IMR-90 (cell line): ENCODE data around the gene NTM. TPM values are rescaled to one million over a fixed set of nuclear protein-coding genes. Genes with fewer than 3 reads are reported as not detected.

ENCODE experiments used
- ATAC-seq: fragments of 200-7000 bp; cut with Tn5 transposase; 2 replicates; pipeline ENCODE4 v1.9.1; 2020; ENCODE audit warnings: low read depth, mild to moderate bottlenecking, moderate library complexity
- BruUV-seq: library from RNA; stranded (reverse); fragments of 400-500 nt; replicated peaks from 2 replicates; lab custom pipeline; 2021; lab: Mats Ljungman, UMichigan
- CTCF ChIA-PET: fragments of 300-600 bp; formaldehyde crosslinking; extraction: SDS; loops from one replicate; lab custom pipeline; 2021; ENCODE audit warnings: antibody characterized with exemption; lab: Yijun Ruan, JAX
- POLR2A ChIA-PET: fragments of 300-600 bp; sonication (Branson Sonifier 250); formaldehyde crosslinking; loops from one replicate; lab custom pipeline; 2022; ENCODE audit warnings: antibody characterized with exemption; ENCODE audit not compliant: unreplicated experiment; lab: Charles Lee
- DNase-seq: peaks from one replicate; pipeline ENCODE4 v3.0.0; 2013
- H2AFZ ChIP-seq: replicated peaks from 2 replicates; pipeline ENCODE3; 2013; ENCODE audit warnings: low read length, mild to moderate bottlenecking; ENCODE audit not compliant: poor library complexity
- H2AK5ac ChIP-seq: 2 replicates; pipeline ENCODE4 v1.6.1; 2013; ENCODE audit warnings: low read depth, low read length, inconsistent platforms
- H2AK9ac ChIP-seq: replicated peaks from 2 replicates; pipeline ENCODE3; 2013; ENCODE audit warnings: mild to moderate bottlenecking, low read depth, low read length, moderate library complexity; ENCODE audit not compliant: poor library complexity
- H2BK120ac ChIP-seq: 2 replicates; pipeline ENCODE4 v1.6.1; 2013; ENCODE audit warnings: low read depth, low read length, inconsistent platforms
- H2BK15ac ChIP-seq: 3 replicates; pipeline ENCODE4 v1.6.1; 2013; ENCODE audit warnings: low read depth, low read length, inconsistent platforms
- H2BK20ac ChIP-seq: 2 replicates; pipeline ENCODE4 v1.6.1; 2013; ENCODE audit warnings: low read depth, mild to moderate bottlenecking, inconsistent platforms, low read length, moderate library complexity
- H2BK5ac ChIP-seq: 2 replicates; pipeline ENCODE4 v1.6.1; 2013; ENCODE audit warnings: mild to moderate bottlenecking, low read depth, low read length, inconsistent platforms; ENCODE audit not compliant: poor library complexity, severe bottlenecking
- H3K14ac ChIP-seq: replicated peaks from 2 replicates; pipeline ENCODE4 v1.6.1; 2013; ENCODE audit warnings: low read depth, low read length, inconsistent platforms
- H3K18ac ChIP-seq: 2 replicates; pipeline ENCODE4 v1.6.1; 2013; ENCODE audit warnings: low read depth, low read length, control low read depth
- H3K23ac ChIP-seq: 2 replicates; pipeline ENCODE4 v1.6.1; 2013; ENCODE audit warnings: low read depth, low read length, inconsistent platforms
- H3K27ac ChIP-seq: 2 replicates; pipeline ENCODE4 v1.5.1; 2013; ENCODE audit warnings: mild to moderate bottlenecking, control low read depth, low read length; ENCODE audit not compliant: insufficient read depth
- H3K27me3 ChIP-seq: 2 replicates; pipeline ENCODE4 v1.6.1; 2013; ENCODE audit warnings: low read length; ENCODE audit not compliant: control insufficient read depth, insufficient read depth
- H3K36me3 ChIP-seq: 2 replicates; pipeline ENCODE4 v1.6.1; 2013; ENCODE audit warnings: low read length, mixed read lengths; ENCODE audit not compliant: control insufficient read depth, insufficient read depth
- H3K4ac ChIP-seq: 2 replicates; pipeline ENCODE4 v1.6.1; 2013; ENCODE audit warnings: low read depth, low read length, inconsistent platforms
- H3K4me1 ChIP-seq: 2 replicates; pipeline ENCODE4 v1.6.1; 2013; ENCODE audit warnings: low read length, mixed read lengths; ENCODE audit not compliant: control insufficient read depth, insufficient read depth
- H3K4me2 ChIP-seq: 2 replicates; pipeline ENCODE4 v1.6.1; 2013; ENCODE audit warnings: low read depth, mild to moderate bottlenecking, control low read depth, low read length, moderate library complexity
- H3K4me3 ChIP-seq: 2 replicates; pipeline ENCODE4 v1.5.1; 2013; ENCODE audit warnings: low read depth, mild to moderate bottlenecking, control low read depth, low read length, moderate library complexity; ENCODE audit not compliant: insufficient read depth
- H3K56ac ChIP-seq: 2 replicates; pipeline ENCODE4 v1.6.1; 2013; ENCODE audit warnings: low read length, inconsistent platforms; ENCODE audit not compliant: insufficient read depth; ENCODE audit errors: extremely low read depth
- H3K79me1 ChIP-seq, 2 experiments: 2 replicates each; pipeline ENCODE4 v1.6.1; 2013; ENCODE audit warnings: low read length in 2 of 2, inconsistent platforms in 1 of 2, low read depth in 1 of 2
- H3K9ac ChIP-seq: 2 replicates; pipeline ENCODE4 v1.6.1; 2013; ENCODE audit warnings: low read depth, low read length, control low read depth
- H3K9me1 ChIP-seq: 2 replicates; pipeline ENCODE4 v1.6.1; 2013; ENCODE audit warnings: low read length, inconsistent platforms; ENCODE audit not compliant: insufficient read depth
- H3K9me3 ChIP-seq: 2 replicates; pipeline ENCODE4 v1.6.1; 2013; ENCODE audit warnings: low read length; ENCODE audit not compliant: control insufficient read depth, insufficient read depth
- H4K20me1 ChIP-seq: 2 replicates; pipeline ENCODE4 v1.6.1; 2013; ENCODE audit warnings: low read length, inconsistent platforms; ENCODE audit not compliant: insufficient read depth
- H4K5ac ChIP-seq: 2 replicates; pipeline ENCODE4 v1.6.1; 2013; ENCODE audit warnings: mild to moderate bottlenecking, low read depth, low read length, control low read depth
- H4K8ac ChIP-seq, 2 experiments: 2 replicates each; pipeline ENCODE4 v1.6.1; 2013; ENCODE audit warnings: low read depth in 2 of 2, low read length in 2 of 2, control low read depth in 1 of 2, inconsistent platforms in 1 of 2
- H4K91ac ChIP-seq: 2 replicates; pipeline ENCODE4 v1.6.1; 2013; ENCODE audit warnings: low read depth, low read length, inconsistent platforms; ENCODE audit not compliant: insufficient read depth
- BHLHE40 ChIP-seq: fragments of 150-350 bp; IDR thresholded peaks from 2 replicates; pipeline ENCODE4 v1.6.1; 2016; ENCODE audit warnings: mild to moderate bottlenecking, low read depth, low read length
- CEBPB ChIP-seq: IDR thresholded peaks from 2 replicates; pipeline ENCODE4 v1.6.1; 2012; ENCODE audit warnings: low read depth, low read length, improper control_type of control experiment
- CHD1 ChIP-seq: IDR thresholded peaks from 2 replicates; pipeline ENCODE4 v1.6.1; 2012; ENCODE audit warnings: low read depth, low read length, improper control_type of control experiment
- CTCF ChIP-seq: conservative IDR thresholded peaks from 2 replicates; pipeline ENCODE4 v1.5.1; 2012; ENCODE audit warnings: mild to moderate bottlenecking, low read depth, low read length, improper control_type of control experiment
- ELK1 ChIP-seq: fragments of 150-350 bp; IDR thresholded peaks from 2 replicates; pipeline ENCODE4 v1.6.1; 2016; ENCODE audit warnings: low read depth, mild to moderate bottlenecking, low read length, moderate library complexity, borderline replicate concordance
- FOS ChIP-seq: fragments of 150-350 bp; IDR thresholded peaks from 2 replicates; pipeline ENCODE4 v1.6.1; 2016; ENCODE audit warnings: low read depth, low read length
- MAFK ChIP-seq: IDR thresholded peaks from 2 replicates; pipeline ENCODE4 v1.6.1; 2012; ENCODE audit warnings: low read depth, low read length, improper control_type of control experiment
- MAZ ChIP-seq: IDR thresholded peaks from 2 replicates; pipeline ENCODE4 v1.6.1; 2012; ENCODE audit warnings: low read depth, mild to moderate bottlenecking, low read length, improper control_type of control experiment, moderate library complexity, borderline replicate concordance
- MXI1 ChIP-seq: IDR thresholded peaks from 2 replicates; pipeline ENCODE4 v1.6.1; 2012; ENCODE audit warnings: low read depth, mild to moderate bottlenecking, low read length, moderate library complexity, borderline replicate concordance
- NFE2L2 ChIP-seq: fragments of 150-350 bp; IDR thresholded peaks from 2 replicates; pipeline ENCODE4 v1.6.1; 2016; ENCODE audit warnings: low read depth, mild to moderate bottlenecking, low read length
- POLR2A ChIP-seq: IDR thresholded peaks from 2 replicates; pipeline ENCODE4 v1.6.1; 2012; ENCODE audit warnings: mild to moderate bottlenecking, low read depth, low read length
- RAD21 ChIP-seq: IDR thresholded peaks from 2 replicates; pipeline ENCODE4 v1.6.1; 2012; ENCODE audit warnings: low read length, improper control_type of control experiment
- RCOR1 ChIP-seq: IDR thresholded peaks from 2 replicates; pipeline ENCODE4 v1.6.1; 2012; ENCODE audit warnings: mild to moderate bottlenecking, low read length, improper control_type of control experiment; ENCODE audit not compliant: insufficient replicate concordance
- RFX5 ChIP-seq: IDR thresholded peaks from 2 replicates; pipeline ENCODE4 v1.8.0; 2012; ENCODE audit warnings: low read depth, mild to moderate bottlenecking, low read length, moderate library complexity
- SMC3 ChIP-seq: fragments of 150-350 bp; IDR thresholded peaks from 2 replicates; pipeline ENCODE4 v1.6.1; 2016; ENCODE audit warnings: low read depth, mild to moderate bottlenecking, antibody characterized with exemption, low read length, moderate library complexity
- USF2 ChIP-seq: fragments of 150-350 bp; IDR thresholded peaks from 2 replicates; pipeline ENCODE4 v1.6.1; 2017; ENCODE audit warnings: mild to moderate bottlenecking, antibody characterized with exemption, low read length, low read depth
- WGBS, 2 experiments: methylation state at CpG; one replicate each; pipeline versions ENCODE4 v1.1.5 to v1.1.7; 2013; ENCODE audit warnings: missing lambda C conversion rate in 2 of 2; ENCODE audit not compliant: insufficient read length in 1 of 2; ENCODE audit errors: extremely low coverage in 2 of 2; 5-methylcytosine and 5-hydroxymethylcytosine counted together
- dilution Hi-C: fragments of 300-500 bp; cut with HindIII; formaldehyde crosslinking; loops from one replicate; pipeline ENCODE4 v1.14.3; 2018; ENCODE audit warnings: low sequenced_read_pairs; ENCODE audit not compliant: unreplicated experiment
- in situ Hi-C: fragments of 300-500 bp; cut with MboI; formaldehyde crosslinking; loops from 3 replicates; pipeline ENCODE4 v1.14.3; 2019; ENCODE audit warnings: low sequenced_read_pairs, inconsistent platforms, mixed read lengths
- intact Hi-C: fragments of 100-400 bp; cut with micrococcal nuclease; formaldehyde crosslinking; loops from 2 replicates; pipeline ENCODE4 v1.10.0; 2022
- polyA plus RNA-seq, 3 experiments: library from polyadenylated mRNA; depleted of rRNA; stranded (reverse); fragments of >200 nt; gene quantifications; 2 replicates each; pipeline ENCODE4 v1.2.3, GENCODE V29; 2012; ENCODE audit warnings: low replicate concordance in 1 of 3
- total RNA-seq: library from RNA; depleted of rRNA; stranded (reverse); fragments of >200 nt; gene quantifications from 2 replicates; pipeline ENCODE4 v1.2.3, GENCODE V29; 2012

Gene NTM
- total and polyA plus RNA-seq, 2 of the 4 experiments (the other 2 are of a cell fraction): 19.5 to 25.5 TPM

GRCh38 chr11:131474947-131475346 lies 104.5 kb downstream of the NTM start:
- no peaks in the 10 kb centered on the region for H3K4me1 ChIP-seq
- no TSS peak for BruUV-seq
- DNase-seq: no peak
- H2AK9ac ChIP-seq: no peak overlapping the region
- no peak overlapping the region for H3K23ac ChIP-seq
- H3K4ac ChIP-seq: no peak overlapping the region
- H3K9ac ChIP-seq: no peak overlapping the region
- no peak overlapping the region for H4K91ac ChIP-seq
- H2BK120ac ChIP-seq: no peak overlapping the region
- H3K18ac ChIP-seq: no peak overlapping the region
- H3K36me3 ChIP-seq: no peaks in the 10 kb centered on the region
- intact Hi-C loops: no loop called here
- no peak overlapping the region for H2BK5ac ChIP-seq
- ChIA-PET POLR2A (no interaction called here), CTCF (no interaction called here)
- H4K8ac ChIP-seq: no peak overlapping the region
- WGBS, 2 experiments: no CpG with 5 or more reads among the region's 1 CpG
- H4K20me1 ChIP-seq: no peaks in the 10 kb centered on the region
- H3K4me3 ChIP-seq: no peak overlapping the region
- H3K9me1 ChIP-seq: no peaks in the 10 kb centered on the region
- no peak overlapping the region for H4K5ac ChIP-seq
- TF ChIP-seq SMC3 (no peak), RFX5 (no peak), NFE2L2 (no peak), ELK1 (no peak), USF2 (no peak), CHD1 (no peak), FOS (no peak), CEBPB (no peak), MXI1 (no peak), MAZ (no peak), RAD21 (no peak), CTCF (no peak), RCOR1 (no peak), MAFK (no peak), BHLHE40 (no peak), POLR2A (no peak)
- no peaks in the 10 kb centered on the region for H3K79me1 ChIP-seq
- no peak overlapping the region for H3K4me2 ChIP-seq
- H3K27ac ChIP-seq: no peak overlapping the region
- in situ Hi-C loops: no loop called here
- ATAC-seq: no peak
- dilution Hi-C loops: no loop called here
- no peak overlapping the region for H3K14ac ChIP-seq
- no peaks in the 10 kb centered on the region for H3K9me3 ChIP-seq
- H2BK20ac ChIP-seq: no peak overlapping the region
- no peak overlapping the region for H2BK15ac ChIP-seq
- H2AK5ac ChIP-seq: no peak overlapping the region
- no peak overlapping the region for H3K56ac ChIP-seq
- H2AFZ ChIP-seq: no peak overlapping the region
- H3K27me3 ChIP-seq: no peaks in the 10 kb centered on the region
